ENCODE measurements around the gene PCDHA4.

The PCDHA4 gene

GRCh38 chr5:140855772-140856674 lies 49.2 kb downstream of the PCDHA4 start, which contains the start of gene PCDHA10:
PCDHA10 (plus strand) TSS chr5:140855897; CDS start chr5:140856049, 152 bp downstream.
- no peak for DNase-seq (ENCODE audit: low spot score)

DNA sequence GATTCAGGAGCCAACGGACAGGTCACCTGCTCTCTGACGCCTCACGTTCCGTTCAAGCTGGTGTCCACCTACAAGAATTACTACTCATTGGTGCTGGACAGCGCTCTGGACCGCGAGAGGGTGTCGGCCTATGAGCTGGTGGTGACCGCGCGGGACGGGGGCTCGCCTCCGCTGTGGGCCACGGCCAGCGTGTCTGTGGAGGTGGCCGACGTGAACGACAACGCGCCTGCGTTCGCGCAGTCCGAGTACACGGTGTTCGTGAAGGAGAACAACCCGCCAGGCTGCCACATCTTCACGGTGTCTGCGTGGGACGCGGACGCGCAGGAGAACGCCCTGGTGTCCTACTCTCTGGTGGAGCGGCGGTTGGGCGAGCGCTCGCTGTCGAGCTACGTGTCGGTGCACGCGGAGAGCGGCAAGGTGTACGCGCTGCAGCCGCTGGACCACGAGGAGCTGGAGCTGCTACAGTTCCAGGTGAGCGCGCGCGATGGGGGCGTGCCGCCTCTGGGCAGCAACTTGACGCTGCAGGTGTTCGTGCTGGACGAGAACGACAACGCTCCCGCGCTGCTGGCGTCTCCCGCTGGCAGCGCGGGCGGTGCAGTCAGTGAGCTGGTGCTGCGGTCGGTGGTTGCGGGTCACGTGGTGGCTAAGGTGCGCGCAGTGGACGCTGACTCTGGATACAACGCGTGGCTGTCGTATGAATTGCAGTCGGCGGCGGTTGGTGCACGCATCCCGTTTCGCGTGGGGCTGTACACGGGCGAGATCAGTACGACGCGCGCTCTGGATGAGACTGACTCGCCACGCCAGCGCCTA lies 50.5 kb downstream of the PCDHA4 start:
- DNase-seq (ENCODE audit: low spot score): no peak

GRCh38 chr5:140857987-140858240 lies 51.0 kb downstream of the PCDHA4 start:
- DNase-seq (ENCODE audit: low spot score): no peak

- DNase-seq (ENCODE audit: low spot score): no peak
Measured at GRCh38 chr5:140862441-140863295, 55.8 kb downstream of the PCDHA4 start.
